ENCODE measurements around the gene CFAP46. TPM values are rescaled to one million over a fixed set of nuclear protein-coding genes. Genes with fewer than 3 reads are reported as not detected.

The CFAP46 gene
- total and polyA plus RNA-seq, 9 of the 15 experiments (the other 6 are each of a cell fraction or from before 2014, with no cell fraction given) = not detected

DNA sequence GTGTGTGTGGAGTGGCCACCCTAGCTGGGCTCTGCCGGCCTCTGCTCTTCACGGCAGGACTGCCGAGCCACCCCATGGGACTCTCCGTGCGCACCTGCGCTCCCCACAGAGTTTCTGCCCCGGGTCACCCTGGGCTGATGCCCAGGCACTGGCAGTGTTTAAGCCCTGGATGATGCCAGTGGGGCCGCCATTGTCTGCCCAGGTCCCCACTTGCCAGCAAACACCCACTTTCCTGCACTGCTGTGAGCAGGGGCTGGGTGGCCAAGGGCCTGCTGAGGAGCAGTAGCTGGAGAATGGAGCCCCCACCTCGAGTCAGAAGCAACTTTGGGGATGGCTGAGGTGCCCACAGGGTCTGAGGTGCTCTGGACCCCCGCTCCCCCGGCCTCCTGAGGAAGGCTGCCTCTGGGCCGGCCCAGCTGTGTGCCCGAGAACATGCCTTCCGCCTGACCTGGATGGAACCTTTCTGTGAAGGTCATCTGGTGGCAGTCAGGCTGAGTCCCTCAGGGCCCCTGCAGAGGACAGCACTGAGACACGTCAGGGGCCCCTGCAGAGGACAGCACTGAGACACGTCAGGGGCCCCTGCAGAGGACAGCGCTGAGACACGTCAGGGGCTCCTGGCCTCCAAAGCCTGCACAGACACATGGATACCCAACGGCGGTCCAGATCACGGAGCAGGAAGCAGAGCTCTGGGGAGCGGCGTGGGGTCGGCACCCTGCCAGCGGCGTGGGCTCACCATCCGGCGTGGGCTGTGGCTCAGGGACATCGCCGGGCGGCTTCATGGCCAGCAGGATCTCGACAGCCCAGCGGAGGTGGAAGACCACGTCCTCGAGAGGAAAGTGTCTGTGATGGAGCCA is 62.0 kb downstream of the CFAP46 start:
- Histone ChIP-seq H3K4me2 (ENCODE audit: insufficient read depth, low read length) (no peak overlapping the region), H3K4me3 (no peak overlapping the region), H3K27ac (ENCODE audit: extremely low read depth, low read depth, low read length) (no peak overlapping the region), H4K20me1 (replicated peaks; ENCODE audit: control insufficient read depth, insufficient read depth, low read length) (peaks cover 7% of the 10 kb centered on the region; the same call in 1 of the 2 replicates), H3K9me3 (replicated peaks; ENCODE audit: control insufficient read depth, insufficient read depth, low read depth, low read length) (no peaks in the 10 kb centered on the region), H3K27me3 (ENCODE audit: control insufficient read depth in 2 of 2, insufficient read depth in 2 of 2, low read length in 2 of 2) (peaks cover 0 to 61% of the 10 kb centered on the region in 2 experiments; a peak in 2 of 5 replicates), H3K4me1 (replicated peaks in 1 of 2; ENCODE audit: control insufficient read depth in 2 of 2, insufficient read depth in 2 of 2, low read length in 2 of 2) (no peaks in the 10 kb centered on the region), H3K9me1 (ENCODE audit: control insufficient read depth, insufficient read depth, low read length) (no peaks in the 10 kb centered on the region), H2AFZ (ENCODE audit: low read depth, low read length) (no peak overlapping the region), H3K79me2 (ENCODE audit: control insufficient read depth, insufficient read depth, low read length) (no peaks in the 10 kb centered on the region), H3K36me3 (ENCODE audit: control insufficient read depth, insufficient read depth, low read length) (no peaks in the 10 kb centered on the region), H3K9ac (ENCODE audit: insufficient read depth in 1 of 2, low read depth in 2 of 2, low read length in 2 of 2) (no peak overlapping the region)
- FAIRE-seq (no peak), DNase-seq (ENCODE audit: extremely low read depth in 1 of 4, low spot score in 3 of 4) (no peak), ATAC-seq (peak; percentile 53)
- 0% methylated on average over 20 of the region's 35 CpGs for WGBS (ENCODE audit: insufficient coverage, low coverage, missing lambda C conversion rate)
- intact Hi-C loops (cut with micrococcal nuclease) (no loop called here), in situ Hi-C loops (cut with MboI) (no loop called here)
- POLR2A ChIA-PET = interaction anchor here (1.9 kb wide), 1 partner anchor 10 kb away, joined by 7 read pairs; no protein-coding TSS in a partner anchor
- CTCF ChIA-PET (ENCODE audit: low intra/inter-chr PET ratio) = interaction anchor here (0.6 kb wide), 1 partner anchor 639 kb away, joined by 3 read pairs; no protein-coding TSS in a partner anchor
- BruUV-seq (replicated peaks) = no TSS peak
- TF ChIP-seq ZNF77 (CRISPR knock-in tag; IDR thresholded peaks at IDR 0.05) (no peak), ZC3H8 (IDR thresholded peaks at IDR 0.05) (no peak)
- TF ChIP-seq, protein P1, sequence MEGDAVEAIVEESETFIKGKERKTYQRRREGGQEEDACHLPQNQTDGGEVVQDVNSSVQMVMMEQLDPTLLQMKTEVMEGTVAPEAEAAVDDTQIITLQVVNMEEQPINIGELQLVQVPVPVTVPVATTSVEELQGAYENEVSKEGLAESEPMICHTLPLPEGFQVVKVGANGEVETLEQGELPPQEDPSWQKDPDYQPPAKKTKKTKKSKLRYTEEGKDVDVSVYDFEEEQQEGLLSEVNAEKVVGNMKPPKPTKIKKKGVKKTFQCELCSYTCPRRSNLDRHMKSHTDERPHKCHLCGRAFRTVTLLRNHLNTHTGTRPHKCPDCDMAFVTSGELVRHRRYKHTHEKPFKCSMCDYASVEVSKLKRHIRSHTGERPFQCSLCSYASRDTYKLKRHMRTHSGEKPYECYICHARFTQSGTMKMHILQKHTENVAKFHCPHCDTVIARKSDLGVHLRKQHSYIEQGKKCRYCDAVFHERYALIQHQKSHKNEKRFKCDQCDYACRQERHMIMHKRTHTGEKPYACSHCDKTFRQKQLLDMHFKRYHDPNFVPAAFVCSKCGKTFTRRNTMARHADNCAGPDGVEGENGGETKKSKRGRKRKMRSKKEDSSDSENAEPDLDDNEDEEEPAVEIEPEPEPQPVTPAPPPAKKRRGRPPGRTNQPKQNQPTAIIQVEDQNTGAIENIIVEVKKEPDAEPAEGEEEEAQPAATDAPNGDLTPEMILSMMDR (IDR thresholded peaks at IDR 0.05 in 2 of 3, conservative IDR thresholded peaks at IDR 0.05 in 1 of 3; ENCODE audit: insufficient read depth in 2 of 3, low read depth in 1 of 3, low read length in 3 of 3) = 0 out of 6 replicates have a peak, but pooled peaks of 1 of the 3 experiments have one; percentile 10
- TF ChIP-seq, protein P2, sequence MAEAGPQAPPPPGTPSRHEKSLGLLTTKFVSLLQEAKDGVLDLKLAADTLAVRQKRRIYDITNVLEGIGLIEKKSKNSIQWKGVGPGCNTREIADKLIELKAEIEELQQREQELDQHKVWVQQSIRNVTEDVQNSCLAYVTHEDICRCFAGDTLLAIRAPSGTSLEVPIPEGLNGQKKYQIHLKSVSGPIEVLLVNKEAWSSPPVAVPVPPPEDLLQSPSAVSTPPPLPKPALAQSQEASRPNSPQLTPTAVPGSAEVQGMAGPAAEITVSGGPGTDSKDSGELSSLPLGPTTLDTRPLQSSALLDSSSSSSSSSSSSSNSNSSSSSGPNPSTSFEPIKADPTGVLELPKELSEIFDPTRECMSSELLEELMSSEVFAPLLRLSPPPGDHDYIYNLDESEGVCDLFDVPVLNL (CRISPR knock-in tag; IDR thresholded peaks at IDR 0.05; ENCODE audit: low read depth) = no peak
